ENCODE data around the gene AQP2. TPM values are rescaled to one million over a fixed set of nuclear protein-coding genes. Genes with fewer than 3 reads are reported as not detected.
"Not testable (repeated sequence)": the region's sequence is repeated elsewhere in the genome, so short reads cannot be mapped to it uniquely, and the experiment has no call there.

The AQP2 gene
- total RNA-seq, 1 experiment from 2014 or later: 0.10 TPM

DNA sequence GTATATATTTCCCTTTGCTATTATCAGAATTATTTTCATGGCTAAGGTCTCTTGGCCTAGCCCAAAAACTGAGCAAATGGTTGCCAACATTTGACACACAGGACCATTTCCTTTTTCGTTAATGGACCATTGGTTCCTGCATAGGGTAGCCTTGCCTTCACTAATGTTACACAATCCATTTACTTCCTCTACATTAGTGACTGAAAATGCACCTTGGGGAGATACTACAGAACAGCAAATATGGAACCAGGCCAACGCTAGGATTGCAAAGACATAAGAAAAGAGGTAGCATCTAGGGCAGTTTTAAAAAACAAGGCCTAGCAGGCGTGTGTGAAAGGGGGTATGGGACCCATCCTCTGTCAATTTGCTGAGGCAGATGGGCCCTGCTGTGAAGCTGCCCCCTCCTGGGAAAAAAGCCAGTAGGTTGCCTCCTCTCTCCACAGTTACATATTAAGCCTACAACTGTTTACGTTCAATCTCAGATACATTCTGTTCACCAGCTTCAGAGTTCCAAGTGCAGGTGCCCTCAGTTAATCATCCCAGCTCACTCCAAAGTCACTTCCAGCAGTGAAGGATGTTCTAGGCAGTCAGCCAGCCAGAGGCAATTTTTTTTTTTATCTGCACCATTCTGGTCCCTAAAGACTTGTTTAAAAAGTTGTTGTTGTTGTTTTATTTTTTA is 37.2 kb downstream of the AQP2 start:
- no peak for DNase-seq (ENCODE audit: low spot score)

GRCh38 chr12:49989400-49989799 is 38.9 kb downstream of the AQP2 start:
- not testable (repeated sequence) for DNase-seq (ENCODE audit: low spot score)

DNA sequence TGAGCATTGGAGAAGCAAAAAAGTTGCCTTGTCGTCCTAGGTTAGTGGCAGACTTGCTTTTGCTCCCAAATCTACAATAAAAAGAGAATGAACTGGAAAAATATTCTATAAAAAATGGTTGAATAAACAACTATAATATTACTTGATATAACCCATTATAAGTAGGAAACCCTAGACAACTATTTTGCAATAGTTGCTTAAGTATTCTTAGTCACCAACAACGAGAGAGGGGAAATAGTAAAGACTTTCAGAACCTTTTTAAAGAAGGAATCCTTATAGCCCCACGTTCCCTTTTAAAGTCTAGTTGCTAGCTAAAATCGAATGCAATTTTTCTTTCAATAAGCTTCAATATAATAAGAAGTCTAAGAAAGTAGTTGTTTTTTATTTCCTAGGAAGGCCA is 39.7 kb downstream of the AQP2 start:
- no peak for DNase-seq (ENCODE audit: low spot score)

- no peak for DNase-seq (ENCODE audit: low spot score)
These were observed 47.9 kb downstream of the AQP2 start for GRCh38 chr12:49998453-49998852.

DNA sequence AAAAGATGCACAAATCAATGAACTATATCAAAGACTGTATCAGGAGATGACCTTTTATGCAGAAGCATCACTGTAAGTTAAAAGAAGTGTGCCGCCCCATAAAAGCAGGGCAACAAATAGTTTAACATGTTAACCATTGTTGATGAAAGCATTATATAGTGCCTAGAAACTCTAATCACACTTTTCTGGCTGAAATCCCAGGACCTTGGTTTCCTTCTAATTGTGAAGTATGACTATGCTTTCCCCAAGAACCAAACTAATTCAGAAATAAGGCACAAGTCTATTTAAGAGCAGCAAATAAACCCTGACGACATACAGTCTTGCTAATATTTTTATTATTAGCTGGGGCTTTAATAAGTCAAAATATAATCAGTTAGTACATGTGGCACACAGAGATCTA is 53.1 kb downstream of the AQP2 start:
- no peak for DNase-seq (ENCODE audit: low spot score)

DNA sequence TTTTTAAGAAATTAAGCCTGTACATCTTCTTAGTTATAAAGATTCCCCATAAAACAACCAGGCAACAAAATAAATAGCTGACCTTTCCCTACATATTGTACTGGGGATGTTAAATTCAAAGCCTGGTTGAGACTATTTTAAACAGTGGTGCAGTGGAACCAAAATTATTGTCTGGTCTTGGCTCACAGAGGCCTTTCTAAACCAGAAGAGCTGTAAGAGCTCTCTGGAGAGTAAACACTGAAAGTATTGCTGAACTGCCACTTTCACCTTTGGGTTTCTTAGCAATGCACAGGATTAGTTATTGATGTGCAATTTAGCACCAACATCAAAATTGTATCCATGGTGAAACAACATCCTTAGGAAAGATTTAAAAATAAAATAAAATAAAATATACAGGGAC is 54.2 kb downstream of the AQP2 start:
- no peak for DNase-seq (ENCODE audit: low spot score)

GRCh38 chr12:50005175-50005574 is 54.6 kb downstream of the AQP2 start:
- no peak for DNase-seq (ENCODE audit: low spot score)

- no peak for DNase-seq (ENCODE audit: low spot score)
These were observed 55.7 kb downstream of the AQP2 start for GRCh38 chr12:50006280-50006679.

- DNase-seq (ENCODE audit: low spot score): no peak
These were observed 56.4 kb downstream of the AQP2 start for GRCh38 chr12:50006754-50007442.

Other genes with a start within 250 kb of the AQP2 start
- 0.89 and 1.0 TPM in 2 replicates for gene FMNL3, start 243.3 kb upstream of the AQP2 start, total RNA-seq (2014; rRNA removed; shearing (Covaris generic))
- gene TMBIM6, start 209.2 kb upstream of the AQP2 start, total RNA-seq (2014; rRNA removed; shearing (Covaris generic)): 409 and 478 TPM in 2 replicates
- gene NCKAP5L, start 122.3 kb upstream of the AQP2 start, total RNA-seq (2014; rRNA removed; shearing (Covaris generic)): 16.4 and 19.3 TPM in 2 replicates
- 2.5 and 2.9 TPM in 2 replicates for gene BCDIN3D, start 107.6 kb upstream of the AQP2 start, total RNA-seq (2014; rRNA removed; shearing (Covaris generic))
- 0.58 and 0.63 TPM in 2 replicates for gene FAIM2, start 46.8 kb upstream of the AQP2 start, total RNA-seq (2014; rRNA removed; shearing (Covaris generic))
- gene AQP5, start 11.1 kb downstream of the AQP2 start, total RNA-seq (2014; rRNA removed; shearing (Covaris generic)): 109 and 110 TPM in 2 replicates
- 1.8 and 2.0 TPM in 2 replicates for gene AQP6, start 22.2 kb downstream of the AQP2 start, total RNA-seq (2014; rRNA removed; shearing (Covaris generic))
- 51.6 and 55.9 TPM in 2 replicates for gene RACGAP1, start 74.8 kb downstream of the AQP2 start, total RNA-seq (2014; rRNA removed; shearing (Covaris generic))
- gene ASIC1, start 106.9 kb downstream of the AQP2 start, total RNA-seq (2014; rRNA removed; shearing (Covaris generic)): 6.7 and 7.0 TPM in 2 replicates
- gene SMARCD1, start 134.6 kb downstream of the AQP2 start, total RNA-seq (2014; rRNA removed; shearing (Covaris generic)): 74.8 and 90.4 TPM in 2 replicates
- gene GPD1, start 153.3 kb downstream of the AQP2 start, total RNA-seq (2014; rRNA removed; shearing (Covaris generic)): 8.0 and 9.5 TPM in 2 replicates
- gene COX14, start 161.5 kb downstream of the AQP2 start, total RNA-seq (2014; rRNA removed; shearing (Covaris generic)): 85.6 and 98.6 TPM in 2 replicates
- 13.9 and 20.5 TPM in 2 replicates for gene CERS5, start 216.6 kb downstream of the AQP2 start, total RNA-seq (2014; rRNA removed; shearing (Covaris generic))

Data from HT-29 (cell line).